ENCODE data around the gene PPP2R2B. TPM values are rescaled to one million over a fixed set of nuclear protein-coding genes. Genes with fewer than 3 reads are reported as not detected.

Gene PPP2R2B
- total RNA-seq, 1 donor = not detected

DNA sequence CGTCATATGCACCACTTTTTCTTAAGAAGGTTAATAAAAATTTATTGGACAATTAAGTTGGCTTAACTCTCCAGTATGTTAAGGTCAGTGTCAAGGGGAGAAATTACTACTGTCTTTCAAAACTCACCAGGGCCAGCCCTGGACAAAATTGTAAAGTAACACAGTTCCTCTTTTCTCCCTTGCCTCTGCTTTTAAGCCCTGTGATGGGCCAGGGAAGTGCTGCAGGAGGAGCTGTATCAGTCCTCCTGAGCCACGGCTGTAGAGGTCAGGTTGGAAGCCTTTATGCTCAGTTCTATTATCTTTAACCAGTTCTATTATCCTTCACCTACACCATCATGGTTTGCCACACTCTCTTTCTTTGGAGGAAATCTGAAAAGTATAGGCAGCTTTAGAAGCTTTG lies 11.5 kb upstream of the PPP2R2B start:
- DNase-seq (ENCODE audit: low read depth) = no peak
- H3K4me3 ChIP-seq (ENCODE audit: low read depth, low read length) = no peak overlapping the region
- TF ChIP-seq, protein P1, sequence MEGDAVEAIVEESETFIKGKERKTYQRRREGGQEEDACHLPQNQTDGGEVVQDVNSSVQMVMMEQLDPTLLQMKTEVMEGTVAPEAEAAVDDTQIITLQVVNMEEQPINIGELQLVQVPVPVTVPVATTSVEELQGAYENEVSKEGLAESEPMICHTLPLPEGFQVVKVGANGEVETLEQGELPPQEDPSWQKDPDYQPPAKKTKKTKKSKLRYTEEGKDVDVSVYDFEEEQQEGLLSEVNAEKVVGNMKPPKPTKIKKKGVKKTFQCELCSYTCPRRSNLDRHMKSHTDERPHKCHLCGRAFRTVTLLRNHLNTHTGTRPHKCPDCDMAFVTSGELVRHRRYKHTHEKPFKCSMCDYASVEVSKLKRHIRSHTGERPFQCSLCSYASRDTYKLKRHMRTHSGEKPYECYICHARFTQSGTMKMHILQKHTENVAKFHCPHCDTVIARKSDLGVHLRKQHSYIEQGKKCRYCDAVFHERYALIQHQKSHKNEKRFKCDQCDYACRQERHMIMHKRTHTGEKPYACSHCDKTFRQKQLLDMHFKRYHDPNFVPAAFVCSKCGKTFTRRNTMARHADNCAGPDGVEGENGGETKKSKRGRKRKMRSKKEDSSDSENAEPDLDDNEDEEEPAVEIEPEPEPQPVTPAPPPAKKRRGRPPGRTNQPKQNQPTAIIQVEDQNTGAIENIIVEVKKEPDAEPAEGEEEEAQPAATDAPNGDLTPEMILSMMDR (IDR thresholded peaks at IDR 0.05; ENCODE audit: insufficient read depth, low read length) = no peak

GRCh38 chr5:146889169-146889568 lies 10.6 kb upstream of the PPP2R2B start:
- H3K4me3 ChIP-seq (ENCODE audit: low read depth, low read length) = no peak overlapping the region
- TF ChIP-seq, protein P1 (IDR thresholded peaks at IDR 0.05; ENCODE audit: insufficient read depth, low read length) = no peak
- DNase-seq (ENCODE audit: low read depth) = no peak

GRCh38 chr5:146888351-146888978 lies 9.9 kb upstream of the PPP2R2B start:
- TF ChIP-seq, protein P1 (IDR thresholded peaks at IDR 0.05; ENCODE audit: insufficient read depth, low read length) = no peak
- H3K4me3 ChIP-seq (ENCODE audit: low read depth, low read length) = no peak overlapping the region
- DNase-seq (ENCODE audit: low read depth) = no peak

GRCh38 chr5:146884066-146884626 lies 5.6 kb upstream of the PPP2R2B start:
- H3K4me3 ChIP-seq (ENCODE audit: low read depth, low read length) = no peak overlapping the region
- DNase-seq (ENCODE audit: low read depth) = no peak
- TF ChIP-seq, protein P1 (IDR thresholded peaks at IDR 0.05; ENCODE audit: insufficient read depth, low read length) = no peak

DNA sequence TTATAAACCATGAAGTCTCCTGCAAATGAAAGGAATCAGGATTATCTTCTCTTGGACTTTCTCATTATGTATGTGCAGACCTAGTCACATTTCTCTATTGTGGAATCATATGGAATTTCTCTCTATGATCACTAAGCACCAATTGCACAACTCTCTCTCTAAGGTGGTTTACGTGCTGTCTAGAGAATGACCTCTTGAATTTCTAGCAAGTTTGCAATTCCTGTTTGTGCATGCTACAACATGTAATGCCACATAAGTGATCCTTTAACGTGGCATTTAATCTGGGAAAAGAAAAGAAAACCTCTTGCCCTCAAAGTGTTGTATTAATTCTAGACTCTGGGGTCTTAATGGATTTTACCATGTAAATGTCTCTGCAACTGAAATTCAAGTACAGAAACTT lies 5.0 kb upstream of the PPP2R2B start:
- DNase-seq (ENCODE audit: low read depth) = no peak
- H3K4me3 ChIP-seq (ENCODE audit: low read depth, low read length) = no peak overlapping the region
- TF ChIP-seq, protein P1 (IDR thresholded peaks at IDR 0.05; ENCODE audit: insufficient read depth, low read length) = no peak

DNA sequence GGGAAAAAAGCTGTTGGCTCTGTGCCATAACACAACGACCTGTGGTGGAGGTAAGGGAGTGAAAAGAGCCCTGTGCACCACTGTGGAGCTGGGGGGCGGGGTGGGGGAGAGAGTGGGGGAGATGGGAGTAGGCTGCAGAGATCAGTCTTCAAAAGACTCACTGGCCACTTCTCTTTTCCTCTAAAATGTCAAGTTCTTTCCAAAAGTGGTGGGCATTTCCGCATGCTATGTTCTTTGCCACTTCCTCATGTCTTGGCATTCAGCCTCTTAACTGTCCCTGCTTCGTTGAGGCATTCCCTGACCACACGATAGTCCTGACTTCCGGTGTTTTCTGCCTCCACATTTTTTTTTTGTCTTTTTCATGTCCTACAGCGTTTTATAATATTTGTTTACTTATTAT lies 2.4 kb upstream of the PPP2R2B start:
- TF ChIP-seq, protein P1 (IDR thresholded peaks at IDR 0.05; ENCODE audit: insufficient read depth, low read length) = no peak
- no peak for DNase-seq (ENCODE audit: low read depth)
- H3K4me3 ChIP-seq (ENCODE audit: low read depth, low read length) = no peak overlapping the region
